ENCODE measurements around the gene TPP2.
A peak's percentile ranks its signal among the peaks of the same experiment; 100 is the strongest.

The TPP2 gene

DNA sequence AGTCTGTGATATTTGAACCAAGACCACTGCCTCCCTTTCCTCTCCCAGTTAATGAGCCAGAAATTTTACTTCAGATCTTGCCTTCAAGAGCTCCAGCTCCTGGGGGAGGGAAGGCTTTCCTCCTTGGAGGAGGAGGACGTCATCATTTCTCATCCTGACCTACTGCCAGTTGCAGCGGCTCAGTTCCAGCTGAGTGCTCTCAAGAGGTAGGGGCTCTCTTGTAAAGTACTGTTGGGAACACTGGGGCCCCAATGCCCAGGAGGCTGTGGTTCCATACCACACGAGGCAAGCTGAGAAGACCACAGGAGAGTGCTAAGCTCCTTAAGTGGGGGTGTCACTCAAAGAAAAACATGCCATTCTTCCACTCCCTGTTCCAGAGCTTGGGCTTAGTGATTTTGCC, 61.9 kb downstream of the TPP2 start:
- no peak for DNase-seq

DNA sequence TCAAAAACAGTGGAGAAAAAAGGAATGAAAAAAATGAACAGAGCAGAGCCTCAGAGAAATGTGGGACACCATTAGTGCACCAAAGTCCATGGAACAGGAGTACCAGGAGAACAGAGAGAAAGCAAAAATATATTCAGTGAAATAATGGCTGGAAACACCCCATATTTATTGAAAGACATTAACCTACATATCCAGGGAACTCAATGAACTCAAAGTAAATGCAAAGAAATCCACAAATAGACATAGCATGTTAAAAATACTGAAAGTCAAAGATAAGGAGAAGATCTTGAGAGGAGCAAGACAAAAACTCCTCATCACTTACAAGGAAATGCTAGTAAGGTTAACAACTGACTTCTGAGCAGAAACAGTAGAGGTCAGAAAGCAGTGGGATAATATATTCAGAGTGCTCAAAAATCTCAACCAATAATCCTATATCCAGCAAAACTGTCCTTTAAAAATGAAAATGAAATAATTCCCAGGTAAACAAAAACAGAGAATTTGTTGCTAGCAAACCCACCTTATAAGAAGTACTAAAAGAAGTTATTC, 62.5 kb downstream of the TPP2 start:
- no peak for DNase-seq

DNA sequence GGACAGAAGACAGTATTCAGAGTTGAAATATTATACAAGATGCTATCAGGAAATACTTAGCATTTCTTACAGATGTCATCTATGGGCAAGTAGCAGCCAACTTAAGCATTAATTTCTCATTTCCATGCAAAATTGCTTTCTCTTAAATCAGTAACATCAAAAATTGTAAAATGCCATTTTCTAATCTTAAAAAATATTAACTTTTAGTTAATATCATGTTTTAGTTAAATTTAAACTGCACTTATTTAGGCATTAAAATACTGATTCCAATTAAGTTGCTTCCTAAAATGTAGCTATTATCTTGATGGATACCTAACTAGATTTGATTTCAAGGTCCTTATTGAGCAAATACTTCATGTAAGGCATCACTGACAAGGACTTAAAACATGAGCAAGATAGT, 70.2 kb downstream of the TPP2 start:
- DNase-seq, result no peak

DNA sequence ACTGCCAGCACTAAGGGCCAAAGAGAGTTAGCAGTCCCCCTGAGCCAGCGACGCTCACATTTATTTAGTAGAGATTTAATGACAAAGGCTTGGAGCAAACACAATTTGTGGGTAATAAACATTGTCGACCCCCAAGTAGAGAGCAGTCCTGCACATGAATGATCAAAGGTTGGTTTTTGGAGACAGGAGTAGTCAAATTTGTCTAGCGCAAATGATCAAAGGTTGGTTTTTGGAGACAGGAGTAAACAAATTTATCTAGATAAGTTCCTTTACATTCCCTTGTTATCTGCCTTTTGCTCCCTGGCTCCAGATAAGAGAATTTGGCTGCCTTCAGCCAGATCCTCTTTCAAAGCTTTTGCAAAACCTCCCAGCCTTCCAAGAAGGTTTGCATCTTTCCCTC, 71.1 kb downstream of the TPP2 start:
- DNase-seq, result no peak

- DNase-seq, result no peak
Observed at GRCh38 chr13:102670130-102670529, 73.3 kb downstream of the TPP2 start.

DNA sequence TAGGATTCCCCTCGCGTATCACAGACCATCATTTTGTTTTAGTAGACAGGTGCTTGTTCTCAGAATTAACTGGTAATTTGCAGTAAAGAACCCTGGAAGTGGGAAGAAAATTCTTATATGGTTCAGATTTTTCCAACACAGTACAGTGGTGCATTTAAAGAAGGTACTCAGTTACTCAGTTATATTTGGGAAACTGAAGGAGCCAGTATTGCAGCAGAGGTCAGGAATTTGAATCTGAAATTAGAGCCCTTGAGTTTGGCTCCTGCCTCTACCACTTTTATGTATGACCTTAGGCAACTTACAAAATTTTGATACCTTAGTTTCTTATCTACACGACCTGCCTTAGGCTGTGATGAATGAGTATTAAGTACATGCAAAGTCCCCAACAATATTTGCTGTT, 78.3 kb downstream of the TPP2 start:
- no peak for DNase-seq

DNA sequence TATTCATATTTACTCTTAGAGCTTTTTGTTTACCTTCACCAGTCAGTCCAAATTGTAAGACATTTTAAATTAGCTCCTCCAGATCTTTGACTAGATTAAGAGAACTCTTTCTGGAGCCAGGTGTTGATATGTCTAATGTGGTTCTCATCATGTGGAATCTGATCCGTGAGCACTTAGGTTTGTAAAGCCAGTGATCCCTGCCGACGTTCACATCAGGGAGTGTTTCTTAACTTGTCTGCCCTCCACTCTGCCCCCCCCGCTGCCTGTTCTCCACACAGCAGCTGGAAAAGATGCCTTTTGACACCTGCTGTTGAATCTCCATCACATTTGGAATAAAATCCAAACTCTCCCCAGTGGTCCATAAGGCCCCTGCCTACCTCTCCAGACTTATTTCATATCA, 80.3 kb downstream of the TPP2 start:
- no peak for DNase-seq

DNA sequence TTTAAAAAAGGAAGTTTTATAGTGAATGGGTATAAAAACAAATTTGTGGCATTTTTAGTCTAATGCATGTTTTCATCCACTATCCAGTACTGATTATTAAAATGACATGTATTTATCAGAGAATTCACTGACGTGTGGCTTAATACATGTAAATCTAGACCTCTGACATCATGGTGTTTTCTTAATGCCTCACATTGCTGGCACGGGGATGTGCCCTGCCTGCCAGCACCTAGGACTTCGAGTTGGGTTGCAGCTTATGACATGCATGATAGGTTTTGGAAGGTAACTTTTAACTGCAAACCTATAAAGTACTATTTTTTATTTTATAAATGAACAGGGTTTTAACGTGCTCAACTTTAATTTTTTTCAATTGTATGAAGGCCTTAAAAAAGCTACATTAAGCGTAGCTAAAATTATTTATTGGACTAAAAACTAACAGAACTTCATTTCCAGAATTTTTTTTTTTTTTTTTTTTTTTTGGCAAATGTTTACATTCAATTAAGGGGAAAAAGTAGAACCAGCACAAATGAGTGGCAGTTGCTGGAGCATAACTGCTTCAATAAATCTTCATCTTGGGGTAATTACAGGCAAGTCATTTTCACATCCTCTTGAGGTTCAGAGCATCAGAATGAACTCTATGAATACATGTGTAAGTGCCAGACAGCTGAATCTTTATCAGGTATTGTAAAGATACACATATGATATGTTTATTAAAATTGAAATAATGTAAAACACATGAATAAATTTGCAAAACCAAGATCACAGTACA, 81.7 kb downstream of the TPP2 start:
- DNase-seq, result no peak

DNA sequence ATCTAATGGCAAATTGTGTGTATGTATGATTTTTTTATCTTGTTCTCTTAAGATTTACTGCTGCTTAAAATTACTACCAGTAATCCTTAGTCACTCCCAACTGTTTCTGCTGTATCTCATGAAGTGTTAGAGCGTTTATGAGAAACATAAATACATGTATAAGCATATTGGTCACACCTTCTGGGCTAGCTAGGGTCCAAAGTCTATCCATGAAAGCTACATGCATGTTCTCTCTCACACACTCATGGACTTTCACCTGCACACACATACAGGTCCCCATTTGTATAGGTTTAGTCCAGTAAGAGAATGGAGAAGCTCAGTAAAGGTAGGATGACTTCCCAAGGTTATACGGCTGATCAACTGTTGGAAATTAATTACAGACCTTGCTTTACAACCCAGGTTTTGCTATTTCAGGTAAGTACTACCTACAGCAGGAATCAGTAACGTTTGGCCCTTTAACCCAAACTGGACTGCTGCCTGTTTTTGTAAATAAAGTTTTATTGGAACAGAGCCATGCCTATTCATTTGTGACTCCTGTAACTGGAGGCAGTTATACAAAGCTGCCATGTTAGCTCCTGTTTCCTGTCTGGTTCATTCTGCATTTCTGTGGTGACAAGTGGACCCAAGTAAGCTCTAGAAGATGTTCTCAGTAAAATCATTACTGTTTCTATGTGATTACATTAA, 82.8 kb downstream of the TPP2 start:
- no peak for DNase-seq

GRCh38 chr13:102680133-102680717, 83.4 kb downstream of the TPP2 start:
- no peak for DNase-seq

GRCh38 chr13:102680842-102681740, 84.3 kb downstream of the TPP2 start:
- peak; percentile 40 for DNase-seq

DNA sequence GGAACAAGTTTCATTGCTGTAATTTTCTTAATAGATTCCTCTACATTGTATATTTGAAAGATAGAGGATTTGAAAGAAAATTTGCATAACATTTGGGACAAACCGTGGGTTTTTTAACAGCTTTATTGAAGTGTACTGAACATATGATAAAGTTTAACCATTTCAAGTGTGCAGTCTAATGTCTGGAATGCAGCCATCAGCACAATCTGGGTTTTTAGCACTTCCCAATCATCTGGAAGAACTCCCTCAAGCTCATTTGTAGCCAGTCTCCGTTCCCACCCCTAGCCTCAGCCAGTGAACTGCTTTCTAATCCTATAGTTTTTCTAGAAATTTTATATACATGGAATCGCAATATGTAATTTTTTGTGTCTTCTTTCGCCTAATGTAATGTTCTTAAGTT, 85.4 kb downstream of the TPP2 start:
- no peak for DNase-seq

DNA sequence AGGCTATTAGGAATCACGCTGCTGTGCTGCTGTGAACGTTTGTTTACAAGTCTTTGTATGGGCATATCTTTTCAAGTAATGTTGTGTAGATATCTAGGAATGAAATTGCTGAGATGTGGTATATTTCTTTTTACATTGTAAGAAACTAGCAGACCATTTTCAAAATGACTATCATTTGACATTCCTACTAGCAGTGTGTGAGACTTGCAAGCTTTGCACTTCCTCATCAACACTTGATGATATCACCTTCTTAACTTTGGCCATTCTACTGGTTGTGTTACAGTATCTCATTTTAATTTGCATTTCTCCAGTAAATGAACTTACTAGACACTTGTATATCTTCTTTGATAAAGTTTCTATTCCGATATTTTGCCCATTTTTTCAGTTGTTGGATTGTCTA, 85.9 kb downstream of the TPP2 start:
- no peak for DNase-seq

GRCh38 chr13:102683637-102684036, 86.9 kb downstream of the TPP2 start:
- no peak for DNase-seq

GRCh38 chr13:102686024-102686423, 89.2 kb downstream of the TPP2 start:
- DNase-seq, result no peak

DNA sequence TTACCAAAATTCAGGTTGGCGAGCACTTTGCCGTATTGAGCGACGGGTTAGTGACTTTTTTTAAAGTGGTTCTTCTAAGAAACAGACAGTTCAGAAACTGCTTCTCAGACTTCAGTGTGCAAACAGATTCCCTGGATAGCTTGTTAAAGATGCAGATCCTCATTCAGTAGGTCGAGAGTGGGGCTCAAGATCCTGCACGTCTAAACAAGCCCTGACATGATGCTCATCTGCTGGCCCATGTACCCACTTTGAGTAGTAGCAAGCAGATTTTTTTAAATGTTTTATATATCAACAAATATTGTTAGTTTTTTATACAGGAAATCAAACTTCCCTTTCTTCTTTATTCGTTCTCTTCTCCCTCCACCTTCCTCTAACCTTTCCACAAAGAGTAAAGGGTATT, 90.7 kb downstream of the TPP2 start:
- no peak for DNase-seq

DNA sequence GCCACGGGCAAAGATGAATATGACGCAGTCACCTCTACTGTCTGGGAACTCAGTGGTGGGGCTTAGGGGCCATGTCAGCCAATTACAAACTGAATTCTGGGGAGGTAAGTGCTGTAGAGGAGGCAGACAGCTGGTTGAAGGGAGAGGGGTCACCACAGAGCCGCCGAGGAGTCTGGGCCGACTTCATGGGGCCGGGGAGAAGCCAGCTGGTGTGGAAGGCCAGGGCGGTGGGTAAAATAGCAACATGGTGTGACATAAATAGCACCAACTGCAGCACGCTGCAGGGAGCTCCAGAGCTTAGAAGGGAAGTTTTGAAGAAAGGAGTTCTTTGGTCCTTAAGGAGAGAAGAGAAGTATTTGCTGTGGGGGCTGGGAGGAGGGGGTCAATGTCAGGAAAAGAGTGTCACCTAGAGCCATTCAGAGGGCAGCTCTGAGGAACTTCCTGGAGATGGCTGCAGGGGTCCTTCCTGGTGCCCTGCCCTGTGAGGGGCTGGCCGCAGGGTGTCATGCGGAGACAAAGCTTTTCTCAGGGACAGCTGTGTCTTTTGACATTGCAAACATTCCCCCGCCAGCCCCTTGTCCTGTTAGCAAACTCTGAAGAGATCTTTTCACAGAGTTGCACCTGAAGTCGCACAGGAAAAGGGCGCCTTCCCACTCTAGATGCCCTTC, 91.7 kb downstream of the TPP2 start:
- DNase-seq, result no peak

DNA sequence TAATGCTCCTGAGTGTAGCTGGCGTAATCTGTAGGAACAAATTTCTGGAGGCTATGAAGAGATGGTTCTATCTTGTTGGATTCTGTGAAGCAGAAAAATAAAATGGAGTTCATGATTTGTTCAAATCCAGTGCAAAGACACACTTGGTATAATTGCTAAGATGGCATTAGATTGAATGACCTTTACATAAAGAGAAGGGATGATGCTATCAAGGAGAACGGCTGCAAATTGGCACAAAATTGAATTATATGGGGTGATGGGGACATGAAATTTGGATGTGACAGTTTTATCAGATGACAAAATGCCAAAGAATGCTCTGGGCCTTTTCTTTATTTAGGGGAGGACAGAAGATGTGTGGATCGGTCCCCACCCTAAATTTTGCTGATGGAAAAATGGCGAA, 94.1 kb downstream of the TPP2 start:
- no peak for DNase-seq

DNA sequence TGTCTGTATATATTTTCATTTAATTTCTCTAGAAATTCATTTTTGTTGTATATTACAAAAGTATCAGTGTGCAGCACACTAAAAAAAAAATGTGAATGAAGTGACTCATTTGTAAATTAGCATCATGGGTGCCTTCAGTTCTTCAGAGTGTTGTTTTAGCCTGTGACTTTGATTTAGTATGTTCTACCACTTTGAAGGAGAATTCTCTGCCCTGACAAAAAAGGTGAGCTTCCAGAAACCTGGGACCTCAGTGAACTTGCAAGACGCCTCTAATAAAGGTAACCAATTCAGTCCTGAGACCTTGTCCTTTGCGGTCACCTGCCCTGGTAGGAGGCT, 95.7 kb downstream of the TPP2 start:
- no peak for DNase-seq

- DNase-seq, result no peak
Observed at GRCh38 chr13:102693250-102693649, 96.5 kb downstream of the TPP2 start.

- DNase-seq, result no peak
Observed at GRCh38 chr13:102693776-102694175, 97.0 kb downstream of the TPP2 start.

DNA sequence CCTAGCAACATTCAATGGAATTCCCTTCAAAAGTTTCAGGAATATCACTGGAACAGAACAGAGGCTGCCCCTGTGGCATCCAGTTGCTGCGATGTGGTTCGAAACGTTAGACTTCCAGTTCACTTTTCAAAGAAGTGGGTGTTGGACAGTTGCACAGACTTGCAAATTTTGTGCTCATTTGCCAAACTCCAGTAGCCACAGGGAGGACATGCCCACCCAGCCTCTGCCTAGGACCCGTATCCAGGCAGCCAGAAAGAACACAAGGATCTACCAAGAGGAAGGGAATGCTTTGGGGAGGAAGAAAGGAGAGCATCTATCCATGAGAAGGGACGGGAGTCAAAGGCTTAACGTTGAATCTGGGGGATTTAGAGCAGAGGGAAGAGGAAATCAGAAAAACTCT, 98.2 kb downstream of the TPP2 start, which contains the start of gene METTL21C:
Gene METTL21C (minus strand): TSS at position 108 of the 400 bp plus-strand sequence. CDS start 546 bp downstream, outside the sequence.
- DNase-seq, result no peak
